Lower leg skin (tissue), 3 donors: ENCODE data around the gene KPNB1.

ENCODE experiments used
- POLR2A ChIP-seq, 2 donors: fragments of 450-650 bp; IDR thresholded peaks; one replicate each; pipeline ENCODE4 v1.6.1; 2016 to 2017; ENCODE audit warnings: antibody characterized with exemption in 2 of 2, mild to moderate bottlenecking in 1 of 2, moderate library complexity in 1 of 2
- TF ChIP-seq, protein P1 (sequence below), 3 donors: fragments of 450-650 bp; IDR thresholded peaks; one replicate each; pipeline ENCODE4 v1.5.1; 2016; ENCODE audit warnings: antibody characterized with exemption in 3 of 3, mild to moderate bottlenecking in 3 of 3, moderate library complexity in 2 of 3

DNA sequence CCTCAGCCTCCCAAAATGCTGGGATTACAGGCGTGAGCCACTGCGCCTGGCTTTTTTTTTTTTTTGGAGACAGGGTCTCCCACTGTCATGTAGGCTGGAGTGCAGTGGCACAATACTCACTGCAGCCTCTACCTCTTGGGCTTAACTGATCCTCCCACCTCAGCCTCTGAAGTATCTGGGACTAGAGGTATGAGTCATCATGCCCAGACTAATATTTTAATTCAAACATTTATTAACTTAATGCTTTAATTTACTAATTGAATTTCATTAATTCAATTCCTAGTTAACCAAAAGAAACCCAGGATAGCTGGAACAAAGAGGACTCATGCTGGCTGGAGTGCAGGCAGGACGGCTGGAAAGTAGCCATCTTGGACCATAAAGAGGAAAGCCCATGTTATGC lies 14.0 kb upstream of the KPNB1 start:
- TF ChIP-seq, protein P1, sequence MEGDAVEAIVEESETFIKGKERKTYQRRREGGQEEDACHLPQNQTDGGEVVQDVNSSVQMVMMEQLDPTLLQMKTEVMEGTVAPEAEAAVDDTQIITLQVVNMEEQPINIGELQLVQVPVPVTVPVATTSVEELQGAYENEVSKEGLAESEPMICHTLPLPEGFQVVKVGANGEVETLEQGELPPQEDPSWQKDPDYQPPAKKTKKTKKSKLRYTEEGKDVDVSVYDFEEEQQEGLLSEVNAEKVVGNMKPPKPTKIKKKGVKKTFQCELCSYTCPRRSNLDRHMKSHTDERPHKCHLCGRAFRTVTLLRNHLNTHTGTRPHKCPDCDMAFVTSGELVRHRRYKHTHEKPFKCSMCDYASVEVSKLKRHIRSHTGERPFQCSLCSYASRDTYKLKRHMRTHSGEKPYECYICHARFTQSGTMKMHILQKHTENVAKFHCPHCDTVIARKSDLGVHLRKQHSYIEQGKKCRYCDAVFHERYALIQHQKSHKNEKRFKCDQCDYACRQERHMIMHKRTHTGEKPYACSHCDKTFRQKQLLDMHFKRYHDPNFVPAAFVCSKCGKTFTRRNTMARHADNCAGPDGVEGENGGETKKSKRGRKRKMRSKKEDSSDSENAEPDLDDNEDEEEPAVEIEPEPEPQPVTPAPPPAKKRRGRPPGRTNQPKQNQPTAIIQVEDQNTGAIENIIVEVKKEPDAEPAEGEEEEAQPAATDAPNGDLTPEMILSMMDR (IDR thresholded peaks at IDR 0.05): no peak
- no peak for TF ChIP-seq POLR2A (IDR thresholded peaks at IDR 0.05)
